ENCODE data around the gene SNAP91.

Gene SNAP91

DNA sequence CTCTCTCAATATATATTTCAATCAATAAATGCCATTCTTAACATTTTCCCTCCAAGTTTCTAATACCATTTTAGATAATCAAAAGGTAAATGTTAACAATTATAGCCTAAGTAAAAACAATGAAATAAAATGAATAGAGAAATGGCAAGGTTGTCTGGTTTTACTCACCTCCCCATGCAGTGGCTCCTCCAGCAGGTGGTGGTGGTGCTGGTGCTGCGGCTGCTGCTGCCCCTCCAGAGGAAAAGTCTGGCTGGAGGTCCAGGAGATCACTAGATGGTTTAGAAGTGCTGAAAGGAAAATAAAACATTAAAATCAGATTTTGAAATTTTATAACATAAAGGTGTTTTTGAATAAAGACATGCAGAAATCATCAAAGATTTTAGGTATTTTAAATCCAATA lies 103.4 kb downstream of the SNAP91 start:
- TF ChIP-seq, protein P1, sequence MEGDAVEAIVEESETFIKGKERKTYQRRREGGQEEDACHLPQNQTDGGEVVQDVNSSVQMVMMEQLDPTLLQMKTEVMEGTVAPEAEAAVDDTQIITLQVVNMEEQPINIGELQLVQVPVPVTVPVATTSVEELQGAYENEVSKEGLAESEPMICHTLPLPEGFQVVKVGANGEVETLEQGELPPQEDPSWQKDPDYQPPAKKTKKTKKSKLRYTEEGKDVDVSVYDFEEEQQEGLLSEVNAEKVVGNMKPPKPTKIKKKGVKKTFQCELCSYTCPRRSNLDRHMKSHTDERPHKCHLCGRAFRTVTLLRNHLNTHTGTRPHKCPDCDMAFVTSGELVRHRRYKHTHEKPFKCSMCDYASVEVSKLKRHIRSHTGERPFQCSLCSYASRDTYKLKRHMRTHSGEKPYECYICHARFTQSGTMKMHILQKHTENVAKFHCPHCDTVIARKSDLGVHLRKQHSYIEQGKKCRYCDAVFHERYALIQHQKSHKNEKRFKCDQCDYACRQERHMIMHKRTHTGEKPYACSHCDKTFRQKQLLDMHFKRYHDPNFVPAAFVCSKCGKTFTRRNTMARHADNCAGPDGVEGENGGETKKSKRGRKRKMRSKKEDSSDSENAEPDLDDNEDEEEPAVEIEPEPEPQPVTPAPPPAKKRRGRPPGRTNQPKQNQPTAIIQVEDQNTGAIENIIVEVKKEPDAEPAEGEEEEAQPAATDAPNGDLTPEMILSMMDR (conservative IDR thresholded peaks at IDR 0.05; ENCODE audit: low read depth, low read length): no peak
- H3K4me3 ChIP-seq (ENCODE audit: low read depth, low read length): no peak overlapping the region
- DNase-seq (ENCODE audit: low read depth): no peak

DNA sequence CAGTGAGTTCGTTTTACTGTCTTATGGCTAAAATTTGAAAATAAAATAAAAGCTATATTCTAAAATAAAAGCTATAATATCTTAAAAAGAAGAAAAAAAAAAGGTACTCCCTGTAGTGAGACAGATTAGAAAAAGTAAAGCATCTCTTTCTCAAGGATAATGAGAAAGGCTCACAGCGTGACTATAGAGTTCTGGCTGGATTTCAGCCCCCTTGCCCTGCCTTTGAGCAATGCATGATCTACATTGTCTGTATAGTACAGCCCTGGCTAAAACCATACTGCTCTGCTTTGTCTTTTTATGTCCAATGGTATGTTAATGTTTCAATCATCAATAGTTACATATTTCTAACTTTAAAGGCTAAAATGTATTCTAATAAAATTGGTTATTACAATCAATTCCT lies 105.3 kb downstream of the SNAP91 start:
- DNase-seq (ENCODE audit: low read depth): no peak
- TF ChIP-seq, protein P1 (conservative IDR thresholded peaks at IDR 0.05; ENCODE audit: low read depth, low read length): no peak
- no peak overlapping the region for H3K4me3 ChIP-seq (ENCODE audit: low read depth, low read length)

DNA sequence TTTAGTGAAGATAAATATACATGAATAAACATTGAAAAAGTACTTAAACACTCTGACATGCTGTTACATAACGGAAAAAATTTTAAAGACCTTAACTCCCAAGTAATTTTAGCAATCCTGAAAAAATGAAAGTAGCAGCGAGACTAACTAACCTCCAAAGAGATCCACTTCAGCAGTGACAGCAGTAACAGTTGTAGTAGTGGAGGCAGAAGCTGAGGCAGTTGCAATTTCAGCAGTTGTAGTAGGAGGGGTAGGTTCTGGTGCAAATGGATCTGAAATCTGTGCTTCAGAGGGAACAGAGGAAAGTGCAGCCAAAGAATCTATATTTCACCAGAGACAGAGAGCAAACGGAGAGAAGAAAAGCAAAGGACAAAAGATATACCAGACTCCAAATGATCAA lies 107.8 kb downstream of the SNAP91 start:
- DNase-seq (ENCODE audit: low read depth): peak; percentile 6
- TF ChIP-seq, protein P1 (conservative IDR thresholded peaks at IDR 0.05; ENCODE audit: low read depth, low read length): no peak
- no peak overlapping the region for H3K4me3 ChIP-seq (ENCODE audit: low read depth, low read length)

DNA sequence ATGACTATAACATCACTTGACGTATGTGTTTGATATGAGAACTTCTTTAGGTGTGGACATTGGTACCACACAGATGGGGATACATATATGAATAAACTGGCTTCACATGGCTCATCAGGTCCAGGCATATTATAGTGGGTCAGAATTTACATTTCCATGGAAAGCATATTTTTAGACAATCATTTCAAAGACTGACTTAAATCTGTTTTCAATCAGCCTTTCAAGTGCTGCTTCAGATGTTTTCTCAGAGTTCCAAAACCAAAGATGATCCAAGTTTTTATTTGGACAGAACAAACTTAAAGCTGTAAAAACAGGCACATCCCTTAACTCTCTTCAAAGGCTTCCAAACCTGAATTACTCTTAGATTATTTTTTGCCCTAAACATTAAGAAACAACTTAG lies 108.4 kb downstream of the SNAP91 start:
- TF ChIP-seq, protein P1 (conservative IDR thresholded peaks at IDR 0.05; ENCODE audit: low read depth, low read length): no peak
- DNase-seq (ENCODE audit: low read depth): no peak

DNA sequence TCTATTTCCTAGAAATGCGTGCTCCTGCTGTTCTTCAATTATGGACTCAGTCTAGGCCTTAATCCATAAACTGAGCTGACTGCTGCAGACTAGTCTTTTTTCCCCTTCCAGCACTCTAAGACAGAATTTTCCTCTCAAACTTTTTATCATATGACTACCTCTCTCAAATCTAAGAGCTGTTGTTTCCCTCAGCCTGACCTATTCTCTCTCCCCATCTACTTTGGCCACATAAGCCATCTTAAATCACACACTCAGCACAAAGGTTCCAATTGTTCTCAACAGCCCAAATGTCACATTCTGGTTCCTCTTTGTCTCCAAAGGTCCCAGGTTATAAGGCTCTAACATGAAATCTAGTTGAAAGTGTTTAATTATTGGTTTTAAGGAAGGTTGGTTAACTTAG lies 111.4 kb downstream of the SNAP91 start:
- TF ChIP-seq, protein P1 (conservative IDR thresholded peaks at IDR 0.05; ENCODE audit: low read depth, low read length): no peak
- DNase-seq (ENCODE audit: low read depth): no peak
- no peak overlapping the region for H3K4me3 ChIP-seq (ENCODE audit: low read depth, low read length)

More for the DNA sequence above, 108.4 kb downstream of the SNAP91 start:
- no peak overlapping the region for H3K4me3 ChIP-seq (ENCODE audit: low read depth, low read length)

DNA sequence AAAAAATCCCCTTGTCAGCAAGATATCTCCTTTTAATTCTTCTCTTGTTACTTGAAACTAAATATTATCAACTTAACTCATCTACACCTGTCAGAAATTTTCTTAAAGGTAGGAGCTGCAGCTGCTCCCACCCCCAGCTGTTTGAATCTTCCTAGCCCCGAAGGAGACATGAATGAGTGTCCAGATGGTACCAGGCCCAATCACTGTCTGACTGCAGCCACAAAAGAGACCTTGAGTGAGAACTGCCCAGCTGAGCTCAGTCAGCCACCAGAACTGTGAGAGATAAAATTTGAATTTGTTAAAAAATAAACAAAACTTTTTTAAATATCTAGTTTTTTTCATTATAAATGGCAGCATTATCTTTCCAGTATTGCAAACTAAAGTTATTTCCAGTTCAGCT lies 111.8 kb downstream of the SNAP91 start:
- DNase-seq (ENCODE audit: low read depth): no peak
- H3K4me3 ChIP-seq (ENCODE audit: low read depth, low read length): no peak overlapping the region
- TF ChIP-seq, protein P1 (conservative IDR thresholded peaks at IDR 0.05; ENCODE audit: low read depth, low read length): no peak

DNA sequence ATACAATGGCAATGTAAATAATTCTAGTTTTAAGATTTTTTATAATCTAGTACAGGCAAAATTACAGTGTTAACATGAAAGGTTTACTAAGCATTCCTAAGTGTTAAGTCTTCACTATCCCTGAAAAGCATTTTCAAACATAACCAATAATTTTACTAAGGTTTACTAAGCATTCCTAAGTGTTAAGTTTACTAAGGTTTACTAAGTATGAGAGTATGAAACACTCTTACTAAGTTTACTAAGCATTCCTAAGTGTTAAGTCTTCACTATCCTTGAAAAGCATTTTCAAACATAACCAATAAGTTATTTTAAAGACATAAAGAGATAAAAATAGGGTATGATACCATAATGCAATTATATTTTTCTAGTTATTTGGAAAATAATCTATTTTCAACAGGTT lies 114.0 kb downstream of the SNAP91 start:
- no peak overlapping the region for H3K4me3 ChIP-seq (ENCODE audit: low read depth, low read length)
- no peak for DNase-seq (ENCODE audit: low read depth)
- TF ChIP-seq, protein P1 (conservative IDR thresholded peaks at IDR 0.05; ENCODE audit: low read depth, low read length): no peak

Measured in choroid plexus epithelial cell (primary cell).